ENCODE measurements around the gene LOXL4.

LOXL4 gene

GRCh38 chr10:98209441-98209840 is 58.6 kb downstream of the LOXL4 start:
- Mint-ChIP-seq H3K27ac (no peak overlapping the region), H3K9me3 (no peaks in the 10 kb centered on the region), H3K4me1 (no peaks in the 10 kb centered on the region), H3K4me3 (no peak overlapping the region), H3K27me3 (ENCODE audit: low read depth) (no peaks in the 10 kb centered on the region), H3K36me3 (ENCODE audit: low read depth) (peaks cover 29% of the 10 kb centered on the region)
- no peak for TF ChIP-seq CTCF (IDR thresholded peaks at IDR 0.05; ENCODE audit: unreplicated experiment in 3 of 3)

- Mint-ChIP-seq H3K36me3 (ENCODE audit: low read depth) (peaks cover 29% of the 10 kb centered on the region), H3K27ac (no peak overlapping the region), H3K9me3 (no peaks in the 10 kb centered on the region), H3K27me3 (ENCODE audit: low read depth) (no peaks in the 10 kb centered on the region), H3K4me1 (no peaks in the 10 kb centered on the region), H3K4me3 (no peak overlapping the region)
- no peak for TF ChIP-seq CTCF (IDR thresholded peaks at IDR 0.05; ENCODE audit: unreplicated experiment in 3 of 3)
Measured at GRCh38 chr10:98208925-98209324, 59.1 kb downstream of the LOXL4 start.

GRCh38 chr10:98205351-98205750 is 62.6 kb downstream of the LOXL4 start:
- H3K4me3 Mint-ChIP-seq = no peak overlapping the region
- no peaks in the 10 kb centered on the region for H3K4me1 Mint-ChIP-seq
- peaks cover 20% of the 10 kb centered on the region for H3K36me3 Mint-ChIP-seq (ENCODE audit: low read depth)
- TF ChIP-seq CTCF (IDR thresholded peaks at IDR 0.05; ENCODE audit: unreplicated experiment in 3 of 3) = no peak
- no peak overlapping the region for H3K27ac Mint-ChIP-seq
- no peaks in the 10 kb centered on the region for H3K27me3 Mint-ChIP-seq (ENCODE audit: low read depth)
- no peaks in the 10 kb centered on the region for H3K9me3 Mint-ChIP-seq

- Mint-ChIP-seq H3K4me1 (no peaks in the 10 kb centered on the region), H3K27me3 (ENCODE audit: low read depth) (no peaks in the 10 kb centered on the region), H3K27ac (no peak overlapping the region), H3K4me3 (no peak overlapping the region), H3K36me3 (ENCODE audit: low read depth) (no peaks in the 10 kb centered on the region), H3K9me3 (no peaks in the 10 kb centered on the region)
- TF ChIP-seq CTCF (IDR thresholded peaks at IDR 0.05; ENCODE audit: unreplicated experiment in 3 of 3) = no peak
Measured at GRCh38 chr10:98202378-98202777, 65.6 kb downstream of the LOXL4 start.

GRCh38 chr10:98201760-98202159 is 66.2 kb downstream of the LOXL4 start:
- Mint-ChIP-seq H3K9me3 (no peaks in the 10 kb centered on the region), H3K36me3 (ENCODE audit: low read depth) (peaks cover under 1% of the 10 kb centered on the region), H3K4me3 (no peak overlapping the region), H3K27ac (no peak overlapping the region), H3K27me3 (ENCODE audit: low read depth) (no peaks in the 10 kb centered on the region), H3K4me1 (no peaks in the 10 kb centered on the region)
- TF ChIP-seq CTCF (IDR thresholded peaks at IDR 0.05; ENCODE audit: unreplicated experiment in 3 of 3) = no peak

Measured in nephron (organoid).